ENCODE results near the gene RPAP3.

DNA sequence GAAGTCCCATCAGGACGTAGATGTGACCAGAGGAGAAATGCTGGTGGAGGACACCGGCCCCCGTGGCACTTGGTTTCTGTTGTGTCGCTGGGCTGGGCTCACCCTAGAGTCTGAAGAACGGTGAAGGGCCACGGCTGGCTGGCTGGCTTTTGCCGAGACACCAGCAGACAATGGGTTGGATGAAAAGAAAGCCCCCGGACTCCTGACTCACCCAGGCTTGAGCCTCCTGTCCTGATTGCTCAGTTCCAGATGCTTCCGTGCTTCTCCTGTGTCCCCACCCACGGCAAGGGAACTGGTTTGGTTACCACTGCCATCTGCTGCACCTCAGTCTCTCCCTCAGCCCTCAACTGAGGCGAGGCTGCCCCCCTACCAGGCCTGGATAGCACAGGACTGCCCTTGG lies 29.8 kb upstream of the RPAP3 start:
- TF ChIP-seq, protein P1, sequence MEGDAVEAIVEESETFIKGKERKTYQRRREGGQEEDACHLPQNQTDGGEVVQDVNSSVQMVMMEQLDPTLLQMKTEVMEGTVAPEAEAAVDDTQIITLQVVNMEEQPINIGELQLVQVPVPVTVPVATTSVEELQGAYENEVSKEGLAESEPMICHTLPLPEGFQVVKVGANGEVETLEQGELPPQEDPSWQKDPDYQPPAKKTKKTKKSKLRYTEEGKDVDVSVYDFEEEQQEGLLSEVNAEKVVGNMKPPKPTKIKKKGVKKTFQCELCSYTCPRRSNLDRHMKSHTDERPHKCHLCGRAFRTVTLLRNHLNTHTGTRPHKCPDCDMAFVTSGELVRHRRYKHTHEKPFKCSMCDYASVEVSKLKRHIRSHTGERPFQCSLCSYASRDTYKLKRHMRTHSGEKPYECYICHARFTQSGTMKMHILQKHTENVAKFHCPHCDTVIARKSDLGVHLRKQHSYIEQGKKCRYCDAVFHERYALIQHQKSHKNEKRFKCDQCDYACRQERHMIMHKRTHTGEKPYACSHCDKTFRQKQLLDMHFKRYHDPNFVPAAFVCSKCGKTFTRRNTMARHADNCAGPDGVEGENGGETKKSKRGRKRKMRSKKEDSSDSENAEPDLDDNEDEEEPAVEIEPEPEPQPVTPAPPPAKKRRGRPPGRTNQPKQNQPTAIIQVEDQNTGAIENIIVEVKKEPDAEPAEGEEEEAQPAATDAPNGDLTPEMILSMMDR (IDR thresholded peaks at IDR 0.05 in 8 of 11, conservative IDR thresholded peaks at IDR 0.05 in 3 of 11): no peak
- no peak for TF ChIP-seq POLR2A (IDR thresholded peaks at IDR 0.05)

Measured in spleen (tissue), 7 donors.